ENCODE results near the gene SPRING1. TPM values are rescaled to one million over a fixed set of nuclear protein-coding genes. Genes with fewer than 3 reads are reported as not detected.

Gene SPRING1
- total and polyA plus RNA-seq, 11 donors = 8.2 to 24.4 (median 14.0) TPM

DNA sequence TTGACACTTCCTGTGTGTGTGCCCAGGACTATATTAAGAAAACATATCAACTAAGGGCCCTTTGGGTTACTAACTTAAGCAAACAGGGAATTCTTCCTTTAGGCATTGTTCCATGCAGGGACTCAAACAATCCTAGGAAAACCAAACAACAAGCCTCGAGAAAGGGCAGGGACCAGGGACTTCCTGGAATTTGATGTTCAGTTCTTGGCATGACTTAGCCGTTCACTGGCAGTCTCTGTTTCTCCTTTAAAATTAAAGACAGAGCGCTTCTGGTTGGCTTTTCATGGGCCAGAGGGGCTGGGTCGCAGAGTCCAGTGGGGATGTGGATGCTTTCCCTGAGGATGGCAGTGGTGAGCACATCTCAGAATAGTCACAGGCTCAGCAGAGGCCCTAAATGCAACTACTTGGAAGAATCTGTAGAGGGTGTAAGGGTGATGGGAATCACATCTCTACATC, 35.4 kb upstream of the SPRING1 start:
- intact Hi-C loops (cut with DNase I) = no loop called here
- H3K4me3 ChIP-seq = no peak overlapping the region
- no peaks in the 10 kb centered on the region for H3K4me1 ChIP-seq
- DNase-seq = no peak
- H3K27ac ChIP-seq = no peak overlapping the region
- 54 to 72% (median 63%) methylated on average over 4 of the region's 4 CpGs for WGBS, 4 donors
- H3K27me3 ChIP-seq = no peaks in the 10 kb centered on the region
- H3K9me3 ChIP-seq = no peaks in the 10 kb centered on the region
- H3K36me3 ChIP-seq = no peaks in the 10 kb centered on the region
- TF ChIP-seq, protein P1, sequence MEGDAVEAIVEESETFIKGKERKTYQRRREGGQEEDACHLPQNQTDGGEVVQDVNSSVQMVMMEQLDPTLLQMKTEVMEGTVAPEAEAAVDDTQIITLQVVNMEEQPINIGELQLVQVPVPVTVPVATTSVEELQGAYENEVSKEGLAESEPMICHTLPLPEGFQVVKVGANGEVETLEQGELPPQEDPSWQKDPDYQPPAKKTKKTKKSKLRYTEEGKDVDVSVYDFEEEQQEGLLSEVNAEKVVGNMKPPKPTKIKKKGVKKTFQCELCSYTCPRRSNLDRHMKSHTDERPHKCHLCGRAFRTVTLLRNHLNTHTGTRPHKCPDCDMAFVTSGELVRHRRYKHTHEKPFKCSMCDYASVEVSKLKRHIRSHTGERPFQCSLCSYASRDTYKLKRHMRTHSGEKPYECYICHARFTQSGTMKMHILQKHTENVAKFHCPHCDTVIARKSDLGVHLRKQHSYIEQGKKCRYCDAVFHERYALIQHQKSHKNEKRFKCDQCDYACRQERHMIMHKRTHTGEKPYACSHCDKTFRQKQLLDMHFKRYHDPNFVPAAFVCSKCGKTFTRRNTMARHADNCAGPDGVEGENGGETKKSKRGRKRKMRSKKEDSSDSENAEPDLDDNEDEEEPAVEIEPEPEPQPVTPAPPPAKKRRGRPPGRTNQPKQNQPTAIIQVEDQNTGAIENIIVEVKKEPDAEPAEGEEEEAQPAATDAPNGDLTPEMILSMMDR (IDR thresholded peaks at IDR 0.05) = peak in 3 of 12 donors; percentile 11 to 23 (median 16)
- no peak for TF ChIP-seq POLR2A (IDR thresholded peaks at IDR 0.05)
- peak in 3 of 4 donors; percentile 46 to 62 (median 54) for ATAC-seq

DNA sequence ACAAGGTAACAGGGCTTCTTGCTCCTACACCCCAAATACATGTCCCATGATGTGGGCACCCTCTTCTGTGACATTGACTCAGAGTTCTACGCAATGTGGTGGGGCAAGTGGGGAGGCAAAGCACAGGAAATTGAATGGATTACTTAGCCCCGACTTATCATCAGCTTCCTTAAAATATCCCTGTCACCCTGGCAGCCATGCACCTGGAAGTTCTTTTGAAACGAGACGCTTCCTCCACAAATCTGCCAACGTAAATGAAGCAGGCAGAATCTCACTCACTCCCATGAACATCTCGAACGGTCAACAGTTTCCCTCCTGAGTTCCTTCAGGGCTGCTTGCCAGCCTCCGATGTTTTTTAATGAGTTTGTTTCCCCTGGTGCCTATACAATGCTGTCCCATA, 33.8 kb upstream of the SPRING1 start:
- no peaks in the 10 kb centered on the region for H3K9me3 ChIP-seq
- intact Hi-C loops (cut with DNase I) = no loop called here
- 39 to 53% (median 46%) methylated on average over 8 of the region's 8 CpGs for WGBS, 4 donors
- H3K27me3 ChIP-seq = no peaks in the 10 kb centered on the region
- no peak overlapping the region for H3K27ac ChIP-seq
- no peaks in the 10 kb centered on the region for H3K36me3 ChIP-seq
- ATAC-seq (no peak), DNase-seq (no peak)
- H3K4me1 ChIP-seq = no peaks in the 10 kb centered on the region
- TF ChIP-seq POLR2A (IDR thresholded peaks at IDR 0.05) = no peak
- TF ChIP-seq, protein P1 (IDR thresholded peaks at IDR 0.05) = no peak
- no peak overlapping the region for H3K4me3 ChIP-seq

DNA sequence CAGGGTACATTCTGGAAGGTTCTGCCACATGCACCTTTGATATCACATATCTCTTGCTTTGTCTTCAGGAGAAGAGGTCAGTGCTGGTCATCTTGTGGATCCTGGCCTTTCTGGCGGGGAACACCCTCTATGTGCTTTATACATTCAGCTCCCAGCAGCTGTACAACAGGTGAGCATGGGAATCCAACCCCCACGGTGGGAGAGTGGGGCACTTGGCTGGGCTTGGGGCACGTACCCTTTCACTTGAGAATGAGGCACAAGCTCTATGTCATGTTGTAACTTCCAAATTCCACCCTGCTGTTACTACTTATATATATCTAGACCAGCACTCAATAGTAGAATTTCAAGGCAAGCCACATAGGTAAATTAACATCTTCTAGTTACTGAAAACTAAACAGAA, 28.9 kb upstream of the SPRING1 start:
- 91 to 95% (median 94%) methylated on average over 3 of the region's 3 CpGs for WGBS, 4 donors

DNA sequence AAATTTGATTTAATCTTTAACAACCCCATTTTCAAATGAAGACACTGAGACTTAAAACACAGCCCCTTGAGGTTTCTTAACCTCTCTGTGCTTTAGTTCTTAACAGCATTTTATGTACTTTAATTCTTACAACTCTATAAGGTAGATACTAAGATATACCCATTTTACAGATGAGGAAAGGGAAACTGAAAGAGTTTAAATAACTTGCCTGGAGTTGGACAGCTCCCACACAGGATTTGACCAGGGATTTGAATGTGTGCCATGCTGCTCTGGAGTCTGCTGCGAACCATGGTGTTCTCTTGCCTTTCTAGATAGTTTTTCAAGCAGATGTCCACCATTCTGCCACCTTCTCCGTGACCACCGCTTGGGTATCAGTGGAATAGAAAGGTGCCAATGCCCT, 28.4 kb upstream of the SPRING1 start:
- no peak for DNase-seq
- H3K27ac ChIP-seq = no peak overlapping the region
- 91 to 96% (median 95%) methylated on average over 3 of the region's 3 CpGs for WGBS, 4 donors
- H3K36me3 ChIP-seq = no peaks in the 10 kb centered on the region
- H3K4me3 ChIP-seq = no peak overlapping the region
- intact Hi-C loops (cut with DNase I) = no loop called here
- H3K4me1 ChIP-seq = no peaks in the 10 kb centered on the region
- H3K27me3 ChIP-seq = no peaks in the 10 kb centered on the region
- no peak for ATAC-seq
- H3K9me3 ChIP-seq = no peaks in the 10 kb centered on the region
- TF ChIP-seq, protein P1 (IDR thresholded peaks at IDR 0.05) = no peak
- no peak for TF ChIP-seq POLR2A (IDR thresholded peaks at IDR 0.05)

More for the DNA sequence above, 28.9 kb upstream of the SPRING1 start:
- ATAC-seq = no peak
- Histone ChIP-seq H3K36me3 (no peaks in the 10 kb centered on the region), H3K4me3 (no peak overlapping the region), H3K27ac (no peak overlapping the region), H3K9me3 (no peaks in the 10 kb centered on the region), H3K4me1 (no peaks in the 10 kb centered on the region), H3K27me3 (no peaks in the 10 kb centered on the region)
- TF ChIP-seq, protein P1 (IDR thresholded peaks at IDR 0.05) = no peak
- TF ChIP-seq POLR2A (IDR thresholded peaks at IDR 0.05) = no peak
- DNase-seq = no peak
- intact Hi-C loops (cut with DNase I) = no loop called here
